ENCODE measurements around the gene EIF1.
"Not testable (repeated sequence)": the region's sequence is repeated elsewhere in the genome, so short reads cannot be mapped to it uniquely, and the experiment has no call there.

Gene EIF1

GRCh38 chr17:41695134-41695661, 6.5 kb downstream of the EIF1 start:
- Mint-ChIP-seq H3K9me3 (no peaks in the 10 kb centered on the region), H3K27me3 (no peaks in the 10 kb centered on the region), H3K27ac (no peak overlapping the region), H3K4me1 (peaks cover 14% of the 10 kb centered on the region), H3K4me3 (no peak overlapping the region), H3K36me3 (peaks cover 18% of the 10 kb centered on the region)
- DNase-seq (ENCODE audit: low spot score in 2 of 2), result no peak
- no peak for ATAC-seq (ENCODE audit: low read depth)

- peak; percentile 49 for ATAC-seq (ENCODE audit: low read depth)
- peak; percentile 63 to 75 for DNase-seq (ENCODE audit: low spot score in 2 of 2)
- H3K4me1 Mint-ChIP-seq, result peaks cover 14% of the 10 kb centered on the region
- no peak overlapping the region for H3K4me3 Mint-ChIP-seq
- H3K9me3 Mint-ChIP-seq, result no peaks in the 10 kb centered on the region
- peaks cover 1% of the 10 kb centered on the region for H3K27me3 Mint-ChIP-seq
- H3K27ac Mint-ChIP-seq, result no peak overlapping the region
- peaks cover 16% of the 10 kb centered on the region for H3K36me3 Mint-ChIP-seq
Observed at GRCh38 chr17:41695954-41696757, 7.5 kb downstream of the EIF1 start.

GRCh38 chr17:41697122-41697962, 8.7 kb downstream of the EIF1 start:
- Mint-ChIP-seq H3K9me3 (no peaks in the 10 kb centered on the region), H3K4me1 (peaks cover 9% of the 10 kb centered on the region), H3K27ac (no peak overlapping the region), H3K27me3 (peaks cover 1% of the 10 kb centered on the region), H3K4me3 (no peak overlapping the region), H3K36me3 (peaks cover 12% of the 10 kb centered on the region)
- ATAC-seq (ENCODE audit: low read depth), result no peak
- DNase-seq (ENCODE audit: low spot score in 2 of 2), result no peak

- not testable (repeated sequence) for H3K36me3 Mint-ChIP-seq; H3K27me3 Mint-ChIP-seq; H3K9me3 Mint-ChIP-seq; H3K27ac Mint-ChIP-seq; H3K4me1 Mint-ChIP-seq; H3K4me3 Mint-ChIP-seq; DNase-seq (ENCODE audit: low spot score in 2 of 2); ATAC-seq (ENCODE audit: low read depth)
Observed at GRCh38 chr17:41700843-41701242, 12.2 kb downstream of the EIF1 start.

- no peaks in the 10 kb centered on the region for H3K4me1 Mint-ChIP-seq
- DNase-seq (ENCODE audit: low spot score in 2 of 2), result no peak
- H3K9me3 Mint-ChIP-seq, result no peaks in the 10 kb centered on the region
- no peak overlapping the region for H3K4me3 Mint-ChIP-seq
- H3K27ac Mint-ChIP-seq, result no peak overlapping the region
- H3K36me3 Mint-ChIP-seq, result no peaks in the 10 kb centered on the region
- peaks cover 12% of the 10 kb centered on the region for H3K27me3 Mint-ChIP-seq
- no peak for ATAC-seq (ENCODE audit: low read depth)
Observed at GRCh38 chr17:41702712-41703111, 14.0 kb downstream of the EIF1 start.

- Mint-ChIP-seq H3K9me3 (no peaks in the 10 kb centered on the region), H3K27ac (no peak overlapping the region), H3K4me3 (no peak overlapping the region), H3K36me3 (no peaks in the 10 kb centered on the region), H3K27me3 (peaks cover 13% of the 10 kb centered on the region), H3K4me1 (no peaks in the 10 kb centered on the region)
- no peak for DNase-seq (ENCODE audit: low spot score in 2 of 2)
- ATAC-seq (ENCODE audit: low read depth), result no peak
Observed at GRCh38 chr17:41705271-41705991, 16.7 kb downstream of the EIF1 start.

DNA sequence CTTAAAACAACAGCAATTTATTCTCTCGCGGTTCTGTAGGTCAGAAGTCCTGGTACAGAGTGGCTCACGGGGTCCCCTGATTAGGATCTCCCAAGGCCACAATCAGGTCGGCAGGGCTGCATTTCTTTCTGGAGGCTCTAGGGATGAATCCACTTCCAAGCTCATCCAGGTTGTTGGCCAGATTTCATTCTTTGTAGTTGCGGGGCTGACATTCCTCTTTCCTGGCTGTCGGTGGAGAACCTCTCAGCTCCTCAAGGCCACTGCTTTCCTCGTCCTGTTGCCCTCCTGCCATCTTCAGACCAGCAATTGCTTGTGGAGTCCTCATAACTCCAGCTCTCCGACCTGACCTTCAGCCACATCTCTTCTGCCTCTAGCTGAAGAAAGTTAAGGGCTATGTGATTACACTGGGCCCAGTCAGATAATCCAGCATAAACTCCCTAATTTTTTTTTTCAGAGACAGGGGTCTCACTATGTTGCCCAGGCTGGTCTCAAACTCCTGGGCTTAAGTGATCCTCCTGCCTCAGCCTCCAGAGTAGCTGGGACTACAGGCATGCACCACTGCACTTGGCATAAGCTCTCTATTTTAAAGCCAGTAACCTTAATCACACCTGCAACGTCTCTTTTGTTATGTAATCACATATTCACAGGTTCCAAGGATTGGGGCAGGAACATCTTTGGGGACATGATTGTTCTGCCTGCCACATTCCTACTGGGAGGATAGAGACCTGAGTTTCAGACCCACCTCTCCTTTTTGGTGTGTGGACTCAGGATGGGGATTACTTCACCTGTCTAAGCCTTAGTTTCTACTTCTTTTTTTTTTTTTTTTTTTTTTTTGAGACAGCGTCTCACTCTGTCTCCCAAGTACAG, 19.4 kb downstream of the EIF1 start:
- Mint-ChIP-seq H3K27me3 (peaks cover 23% of the 10 kb centered on the region), H3K27ac (no peak overlapping the region), H3K9me3 (no peaks in the 10 kb centered on the region), H3K4me1 (no peaks in the 10 kb centered on the region), H3K36me3 (no peaks in the 10 kb centered on the region), H3K4me3 (no peak overlapping the region)
- ATAC-seq (ENCODE audit: low read depth), result no peak
- DNase-seq (ENCODE audit: low spot score in 2 of 2), result no peak

- Mint-ChIP-seq H3K9me3 (no peaks in the 10 kb centered on the region), H3K27ac (no peak overlapping the region), H3K4me1 (no peaks in the 10 kb centered on the region), H3K27me3 (peaks cover 18% of the 10 kb centered on the region), H3K4me3 (no peak overlapping the region), H3K36me3 (no peaks in the 10 kb centered on the region)
- ATAC-seq (ENCODE audit: low read depth), result peak; percentile 34
- DNase-seq (ENCODE audit: low spot score in 2 of 2), result no peak
Observed at GRCh38 chr17:41710472-41711090, 21.9 kb downstream of the EIF1 start.

DNA sequence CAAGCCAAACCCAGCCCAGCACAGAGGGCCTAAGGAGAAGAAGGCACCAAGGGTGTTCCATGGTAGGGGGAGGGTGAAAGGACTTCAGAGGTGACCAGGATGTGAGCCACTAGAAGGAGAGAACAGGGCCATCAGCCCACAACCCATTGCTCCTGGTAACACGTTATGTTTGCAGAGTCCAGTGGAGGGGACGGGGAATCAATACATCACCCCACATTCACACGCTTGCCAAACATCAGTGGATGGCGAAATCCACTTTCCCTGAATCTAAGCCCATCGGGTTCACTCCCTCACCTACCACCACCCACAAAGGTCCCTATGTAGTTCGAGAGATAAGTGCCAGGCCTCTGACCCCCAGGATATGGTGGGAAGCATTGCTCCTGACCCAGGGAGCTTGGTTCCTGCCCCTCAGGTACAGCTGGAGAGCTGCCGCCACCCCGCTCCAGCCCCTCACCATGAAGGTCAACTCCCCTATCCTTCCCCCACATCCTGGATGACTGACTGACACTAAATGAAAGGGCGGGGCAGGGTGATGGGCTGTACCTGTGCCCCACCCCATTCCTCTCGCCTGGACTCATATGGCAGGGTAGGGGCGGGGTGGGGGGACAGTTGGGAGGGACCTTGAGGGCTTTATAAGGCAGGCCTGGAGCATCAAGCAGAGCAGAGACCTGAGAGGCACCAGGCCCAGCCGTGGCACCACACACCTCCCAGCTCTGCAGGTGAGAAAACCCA, 23.1 kb downstream of the EIF1 start, which contains the start of gene GAST:
TSS of gene GAST (plus strand) at position 663 of the 732 bp plus-strand sequence. CDS start 3,106 bp downstream, outside the sequence.
- H3K4me3 Mint-ChIP-seq, result no peak within 1 kb of the TSS
- DNase-seq (ENCODE audit: low spot score in 2 of 2) (no peak), ATAC-seq (ENCODE audit: low read depth) (no peak)
- H3K36me3 Mint-ChIP-seq, result no peaks in the 10 kb centered on the region
- H3K27ac Mint-ChIP-seq, result no peak within 1 kb of the TSS
- no peaks in the 10 kb centered on the region for H3K4me1 Mint-ChIP-seq
- no peaks in the 10 kb centered on the region for H3K9me3 Mint-ChIP-seq
- H3K27me3 Mint-ChIP-seq, result peaks cover 16% of the 10 kb centered on the region

GRCh38 chr17:41717408-41718286, 29.0 kb downstream of the EIF1 start:
- H3K27me3 Mint-ChIP-seq, result peaks cover 9% of the 10 kb centered on the region
- no peaks in the 10 kb centered on the region for H3K36me3 Mint-ChIP-seq
- no peak for ATAC-seq (ENCODE audit: low read depth)
- H3K4me3 Mint-ChIP-seq, result no peak overlapping the region
- peaks cover 5% of the 10 kb centered on the region for H3K4me1 Mint-ChIP-seq
- no peaks in the 10 kb centered on the region for H3K9me3 Mint-ChIP-seq
- H3K27ac Mint-ChIP-seq, result no peak overlapping the region
- DNase-seq (ENCODE audit: low spot score in 2 of 2), result no peak

DNA sequence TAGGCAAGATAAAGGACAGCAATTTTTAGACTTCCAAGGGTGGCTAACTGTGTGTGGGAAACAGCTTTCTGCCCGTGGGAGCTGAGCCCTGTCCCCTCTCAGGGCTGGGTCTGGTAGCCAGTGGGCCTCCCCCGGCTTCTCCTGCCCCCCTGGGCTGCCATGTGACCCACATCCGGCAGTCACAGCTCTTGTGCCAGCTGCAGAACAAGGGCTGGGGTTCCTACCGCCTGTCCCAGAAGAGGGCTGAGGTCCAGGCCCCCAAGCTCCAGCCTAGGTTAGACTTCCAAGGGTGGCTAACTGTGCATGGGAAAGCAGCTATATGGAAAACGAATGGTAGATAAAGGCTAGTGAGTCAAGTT, 29.6 kb downstream of the EIF1 start:
- DNase-seq (ENCODE audit: low spot score in 2 of 2), result no peak
- no peak for ATAC-seq (ENCODE audit: low read depth)
- H3K27ac Mint-ChIP-seq, result no peak overlapping the region
- H3K4me1 Mint-ChIP-seq, result peaks cover 5% of the 10 kb centered on the region
- no peak overlapping the region for H3K4me3 Mint-ChIP-seq
- no peaks in the 10 kb centered on the region for H3K9me3 Mint-ChIP-seq
- no peaks in the 10 kb centered on the region for H3K36me3 Mint-ChIP-seq
- H3K27me3 Mint-ChIP-seq, result peaks cover 10% of the 10 kb centered on the region

DNA sequence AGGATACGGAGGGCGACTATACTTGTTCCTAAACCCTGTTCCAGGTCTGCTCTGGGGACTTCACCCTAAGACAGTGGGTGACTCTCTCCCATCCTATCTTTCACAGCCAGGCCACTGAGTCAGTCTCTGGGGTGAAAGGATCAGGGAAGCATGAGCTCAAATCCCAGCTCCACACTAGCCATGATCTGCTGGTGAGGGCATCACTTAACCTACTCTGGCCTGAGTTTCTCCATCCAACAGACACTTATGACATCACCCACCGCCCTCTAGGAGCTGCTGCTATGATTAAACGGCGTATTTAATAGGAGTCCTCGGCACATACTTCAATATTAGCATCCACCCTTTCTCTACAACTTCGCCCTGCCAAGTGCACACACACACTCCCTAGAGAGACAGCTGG, 33.5 kb downstream of the EIF1 start:
- ATAC-seq (ENCODE audit: low read depth) (no peak), DNase-seq (ENCODE audit: low spot score in 2 of 2) (no peak)
- no peaks in the 10 kb centered on the region for H3K9me3 Mint-ChIP-seq
- no peaks in the 10 kb centered on the region for H3K36me3 Mint-ChIP-seq
- no peak overlapping the region for H3K4me3 Mint-ChIP-seq
- peaks cover 5% of the 10 kb centered on the region for H3K4me1 Mint-ChIP-seq
- H3K27ac Mint-ChIP-seq, result no peak overlapping the region
- H3K27me3 Mint-ChIP-seq, result peaks cover 18% of the 10 kb centered on the region
